Parathyroid adenoma (tissue), 2 donors: ENCODE results near the gene DLGAP4.

Experiments used
- H2AFZ ChIP-seq: fragments of 300-600 bp; sonication (generic); one replicate; pipeline ENCODE4 v1.7.0; 2017; ENCODE audit warnings: antibody characterized with exemption, mild to moderate bottlenecking
- H3K27ac ChIP-seq: fragments of 300-600 bp; sonication (generic); one replicate; pipeline ENCODE4 v1.7.0; 2017
- H3K27me3 ChIP-seq: fragments of 300-600 bp; sonication (generic); one replicate; pipeline ENCODE4 v1.7.0; 2017; ENCODE audit warnings: low read length; ENCODE audit not compliant: control insufficient read depth, insufficient read depth
- H3K36me3 ChIP-seq: fragments of 300-600 bp; sonication (generic); one replicate; pipeline ENCODE4 v1.7.0; 2017; ENCODE audit warnings: low read length; ENCODE audit not compliant: control insufficient read depth, insufficient read depth
- H3K4me1 ChIP-seq: fragments of 300-600 bp; sonication (generic); one replicate; pipeline ENCODE4 v1.7.0; 2017; ENCODE audit warnings: control low read depth
- H3K4me2 ChIP-seq: fragments of 300-600 bp; sonication (generic); one replicate; pipeline ENCODE4 v1.7.0; 2017; ENCODE audit warnings: low read length
- H3K4me3 ChIP-seq: fragments of 300-600 bp; sonication (generic); one replicate; pipeline ENCODE4 v1.7.0; 2017; ENCODE audit warnings: low read depth, low read length
- H3K79me2 ChIP-seq: fragments of 300-600 bp; sonication (generic); one replicate; pipeline ENCODE4 v1.7.0; 2017; ENCODE audit warnings: control low read depth
- H3K9ac ChIP-seq: fragments of 300-600 bp; sonication (generic); one replicate; pipeline ENCODE4 v1.7.0; 2017; ENCODE audit warnings: mild to moderate bottlenecking
- H3K9me3 ChIP-seq: fragments of 300-600 bp; sonication (generic); one replicate; pipeline ENCODE4 v1.7.0; 2017; ENCODE audit warnings: low read length; ENCODE audit not compliant: control insufficient read depth
- CTCF ChIP-seq: fragments of 300-600 bp; sonication (generic); IDR thresholded peaks from one replicate; pipeline ENCODE4 v1.7.0; 2017; ENCODE audit warnings: antibody characterized with exemption, mild to moderate bottlenecking
- donor health status: primary hyperparathyroidism.

The DLGAP4 gene

DNA sequence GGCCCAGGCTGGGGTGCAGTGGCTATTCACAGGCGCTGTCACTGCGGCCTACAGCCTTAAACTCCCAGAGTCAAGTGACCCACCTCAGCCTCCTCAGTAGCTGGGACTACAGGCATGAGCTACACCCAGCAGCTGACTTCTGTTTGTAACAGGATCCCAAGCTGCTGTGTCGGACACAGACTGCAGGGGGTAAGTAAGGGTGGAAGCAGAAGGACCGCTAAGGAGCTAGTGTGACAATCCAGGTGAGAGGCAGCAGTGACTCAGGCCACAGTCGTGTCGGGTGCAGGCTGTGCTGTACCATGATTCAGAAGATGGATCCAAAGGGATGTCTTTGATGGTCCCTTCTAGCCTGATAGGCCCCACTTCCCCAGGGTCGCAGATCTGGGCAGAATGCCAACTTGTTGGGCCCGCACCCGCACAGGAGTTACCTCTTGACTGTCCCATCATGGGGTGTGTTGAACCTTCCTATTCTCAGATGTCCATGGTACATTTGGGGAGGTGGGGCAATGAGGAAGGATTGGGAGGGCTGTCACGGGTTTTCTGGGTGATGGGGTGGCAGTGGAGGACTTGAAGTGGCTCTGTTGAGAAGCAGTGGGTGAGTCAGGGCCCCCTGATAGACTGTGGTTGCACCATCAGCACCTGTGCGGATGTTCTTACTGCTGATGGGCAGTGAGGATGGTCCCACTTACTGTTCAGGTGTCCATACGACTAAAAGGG is 44.6 kb upstream of the DLGAP4 start:
- no peak for TF ChIP-seq CTCF

GRCh38 chr20:36262440-36262839 is 43.7 kb upstream of the DLGAP4 start:
- Histone ChIP-seq H3K4me3 (no peak overlapping the region), H3K27me3 (no peaks in the 10 kb centered on the region), H3K4me1 (no peaks in the 10 kb centered on the region), H3K79me2 (no peaks in the 10 kb centered on the region), H3K9ac (no peak overlapping the region), H3K36me3 (no peaks in the 10 kb centered on the region), H3K9me3 (no peaks in the 10 kb centered on the region), H2AFZ (no peak overlapping the region), H3K27ac (no peak overlapping the region), H3K4me2 (no peak overlapping the region)
- no peak for TF ChIP-seq CTCF

More for the DNA sequence above, 44.6 kb upstream of the DLGAP4 start:
- no peak overlapping the region for H3K27ac ChIP-seq
- H3K27me3 ChIP-seq: no peaks in the 10 kb centered on the region
- no peaks in the 10 kb centered on the region for H3K36me3 ChIP-seq
- H3K9me3 ChIP-seq: no peaks in the 10 kb centered on the region
- no peaks in the 10 kb centered on the region for H3K79me2 ChIP-seq
- no peaks in the 10 kb centered on the region for H3K4me1 ChIP-seq
- no peak overlapping the region for H3K4me3 ChIP-seq
- H3K4me2 ChIP-seq: no peak overlapping the region
- H2AFZ ChIP-seq: no peak overlapping the region
- H3K9ac ChIP-seq: no peak overlapping the region

- no peak overlapping the region for H3K4me3 ChIP-seq
- no peak overlapping the region for H2AFZ ChIP-seq
- no peaks in the 10 kb centered on the region for H3K27me3 ChIP-seq
- no peaks in the 10 kb centered on the region for H3K79me2 ChIP-seq
- no peaks in the 10 kb centered on the region for H3K36me3 ChIP-seq
- no peak overlapping the region for H3K27ac ChIP-seq
- TF ChIP-seq CTCF: no peak
- no peaks in the 10 kb centered on the region for H3K4me1 ChIP-seq
- H3K9me3 ChIP-seq: no peaks in the 10 kb centered on the region
- H3K4me2 ChIP-seq: no peak overlapping the region
- H3K9ac ChIP-seq: no peak overlapping the region
Observed at GRCh38 chr20:36264426-36265246, 41.5 kb upstream of the DLGAP4 start.

DNA sequence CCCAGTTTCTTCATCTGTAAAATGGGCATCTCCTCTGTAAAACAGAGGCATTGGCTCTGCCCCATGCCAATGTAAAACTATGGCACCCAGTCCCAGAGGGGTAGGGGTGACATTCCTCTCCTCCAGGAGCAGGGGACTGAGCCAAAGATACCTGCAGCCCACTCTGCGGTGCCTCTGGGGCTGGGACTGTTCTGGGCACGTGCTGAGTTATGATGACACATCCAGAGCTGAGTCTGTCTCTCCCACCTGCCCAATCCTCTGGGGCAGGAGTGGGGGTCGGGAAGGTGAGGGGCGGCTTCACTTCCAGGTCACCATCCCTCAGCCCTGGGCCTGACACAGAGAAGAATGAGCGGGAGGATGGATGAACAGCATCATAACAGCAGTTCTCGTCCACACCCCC is 40.0 kb upstream of the DLGAP4 start:
- TF ChIP-seq CTCF: no peak
- no peak overlapping the region for H3K4me2 ChIP-seq
- H2AFZ ChIP-seq: no peak overlapping the region
- no peak overlapping the region for H3K4me3 ChIP-seq
- no peaks in the 10 kb centered on the region for H3K27me3 ChIP-seq
- no peaks in the 10 kb centered on the region for H3K4me1 ChIP-seq
- H3K9ac ChIP-seq: no peak overlapping the region
- no peaks in the 10 kb centered on the region for H3K79me2 ChIP-seq
- no peaks in the 10 kb centered on the region for H3K36me3 ChIP-seq
- H3K9me3 ChIP-seq: no peaks in the 10 kb centered on the region
- H3K27ac ChIP-seq: no peak overlapping the region
